GM21529 (cell line): ENCODE results near the gene SORCS2.

Source experiments
- ATAC-seq: cut with Tn5 transposase; IDR thresholded peaks from one replicate; pipeline ENCODE4 v1.9.1; 2021; ENCODE audit not compliant: unreplicated experiment

SORCS2 gene

DNA sequence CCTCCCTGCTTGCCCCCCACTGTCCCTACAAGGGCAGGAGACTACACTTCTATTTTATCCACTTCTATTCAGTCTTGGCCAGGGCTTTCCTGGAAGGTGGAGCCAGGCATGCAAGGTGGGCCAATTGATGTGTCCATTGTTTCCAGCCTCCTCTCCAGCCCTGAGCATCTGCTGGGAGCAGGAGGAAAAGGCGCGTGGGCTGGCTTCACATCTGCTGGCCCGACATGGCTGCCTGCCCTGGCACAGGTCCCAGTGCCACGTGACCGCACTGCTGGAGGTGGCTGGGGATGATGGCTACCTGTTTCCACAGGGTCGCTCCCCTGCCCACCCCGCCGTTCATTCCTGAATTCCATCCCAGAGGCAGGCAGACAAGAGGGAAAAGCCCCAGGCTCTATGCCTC, 499.6 kb downstream of the SORCS2 start:
- no peak for ATAC-seq

DNA sequence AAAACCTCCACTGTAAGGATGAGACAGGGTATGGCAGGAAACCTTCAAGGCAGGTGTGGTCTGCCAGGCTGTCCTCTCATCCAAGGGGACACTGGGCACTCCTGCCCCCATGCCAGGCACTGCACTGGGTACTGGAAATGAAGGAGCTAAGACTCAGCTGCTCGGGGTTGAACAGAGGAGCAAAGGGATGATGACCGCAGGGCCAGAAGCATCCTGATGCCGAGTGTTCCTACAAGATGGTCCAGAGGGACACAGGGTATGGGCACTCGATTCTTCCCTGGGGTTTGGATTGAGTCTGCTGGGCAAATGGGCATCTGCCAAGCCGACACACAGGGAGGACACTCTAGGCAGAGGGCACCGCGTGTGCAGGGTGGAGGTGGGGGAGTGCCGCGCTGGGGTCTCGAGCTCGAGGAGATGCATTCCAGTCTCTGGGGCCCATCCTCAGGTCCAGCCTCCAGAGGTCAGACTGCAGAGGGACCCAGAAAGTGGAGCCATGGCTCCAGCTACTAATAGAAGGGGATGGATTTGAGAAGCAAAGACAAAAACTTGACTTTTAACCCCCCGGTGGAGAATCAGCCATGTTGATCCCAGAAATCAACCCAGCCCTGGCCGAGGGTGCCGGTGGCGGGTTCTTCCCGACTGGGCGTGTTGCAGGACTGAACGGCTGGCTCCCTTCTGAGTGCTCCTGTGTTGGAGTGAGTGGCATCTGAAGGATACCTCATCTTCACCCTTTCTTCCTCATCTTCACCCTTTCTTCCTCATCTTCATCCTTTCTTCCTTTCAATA, 500.3 kb downstream of the SORCS2 start:
- ATAC-seq, result no peak

DNA sequence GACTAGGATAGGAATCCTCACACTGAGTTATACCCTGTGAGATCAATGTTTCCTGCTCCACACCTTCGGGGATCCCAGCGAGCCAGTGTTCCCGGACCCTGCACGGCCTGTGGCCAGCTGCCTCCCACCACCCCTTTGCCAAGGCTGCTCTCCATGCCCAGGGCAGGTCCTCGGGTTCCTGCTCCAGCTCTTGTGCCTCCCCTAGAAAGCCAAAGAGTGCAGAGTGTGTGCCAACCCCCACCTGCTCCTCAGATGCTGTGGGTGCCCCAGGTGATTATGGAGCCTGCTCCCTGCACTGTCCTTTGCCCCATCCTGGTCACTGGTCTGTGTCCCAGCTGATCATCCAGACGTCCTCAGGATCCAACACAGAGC, 500.9 kb downstream of the SORCS2 start:
- no peak for ATAC-seq

DNA sequence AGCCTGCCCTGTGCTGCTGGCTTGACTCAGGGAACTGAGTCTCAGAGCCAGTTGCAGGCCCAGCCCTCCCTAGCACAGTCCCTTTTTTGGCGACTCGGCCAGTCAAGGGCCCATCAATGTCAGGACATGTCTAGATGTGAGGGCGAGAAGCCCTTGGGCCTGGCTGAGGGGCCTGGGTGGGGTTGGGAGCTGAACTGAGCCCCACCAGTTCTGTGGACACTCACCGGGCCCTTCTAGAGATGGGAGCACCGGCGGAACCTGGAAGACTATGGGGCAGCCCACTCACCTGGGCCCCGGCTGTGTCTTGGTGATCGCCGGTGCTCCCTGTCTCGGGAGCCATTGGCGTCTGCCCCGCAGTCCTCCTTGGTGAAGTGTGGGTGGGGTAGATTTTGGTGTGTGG, 501.4 kb downstream of the SORCS2 start:
- no peak for ATAC-seq

DNA sequence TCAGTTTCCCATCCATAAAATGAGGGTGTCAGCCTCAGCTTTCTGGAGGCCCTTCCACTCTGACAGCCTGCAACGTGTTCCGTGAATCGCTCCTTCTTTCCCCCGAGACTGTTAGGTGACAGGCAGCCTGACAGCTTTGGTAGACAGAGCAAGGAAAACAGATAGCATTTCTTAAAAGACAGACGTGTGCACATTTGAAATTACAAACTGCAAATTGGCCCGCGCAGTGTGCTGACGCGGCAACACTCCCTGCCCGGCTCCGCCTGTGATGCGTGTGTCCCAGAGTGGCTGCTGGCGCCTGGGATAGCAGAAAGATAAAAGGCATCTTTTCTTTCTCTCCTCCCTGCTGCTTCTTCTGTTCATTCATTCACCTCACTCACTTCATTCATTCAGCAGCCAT, 502.0 kb downstream of the SORCS2 start:
- no peak for ATAC-seq

DNA sequence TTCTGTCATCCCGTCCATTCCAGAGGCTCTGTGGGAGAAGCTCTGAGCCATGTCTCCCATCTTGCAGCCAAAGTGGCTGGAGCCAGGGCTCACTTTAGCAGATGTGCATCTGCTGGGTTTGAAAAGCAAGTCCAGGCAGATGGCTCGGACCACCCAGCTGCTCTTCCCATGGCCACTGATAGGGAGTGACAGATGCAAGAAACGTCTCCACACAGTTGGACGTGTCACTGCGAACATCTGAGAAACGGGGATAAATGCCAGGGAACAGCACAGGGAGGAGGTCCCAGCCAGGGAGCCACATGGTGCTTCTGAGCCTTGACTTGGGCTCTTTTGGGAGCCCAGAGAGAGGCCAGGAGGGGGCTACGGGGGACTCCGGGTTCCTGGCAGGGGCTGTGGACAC, 505.0 kb downstream of the SORCS2 start:
- ATAC-seq, result no peak

DNA sequence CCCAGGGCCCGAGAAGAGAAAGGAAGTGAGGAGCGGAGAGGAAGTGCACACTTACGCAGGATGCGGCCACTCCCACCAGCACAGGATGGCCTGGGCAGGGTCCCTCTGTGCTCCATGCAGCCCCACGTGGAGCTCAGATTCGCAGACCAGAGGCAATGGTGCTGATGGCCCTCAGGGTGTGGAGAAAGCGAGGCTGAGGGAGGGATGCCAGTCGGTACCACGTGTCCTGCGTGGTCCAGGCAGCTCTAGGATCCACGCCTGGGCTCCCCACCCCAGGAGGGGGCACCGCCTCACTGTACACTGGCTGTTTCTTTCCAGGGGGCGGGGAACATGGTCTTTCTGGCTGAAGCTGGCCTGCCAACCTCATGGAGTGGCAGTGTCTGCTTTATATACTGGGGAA, 505.5 kb downstream of the SORCS2 start:
- no peak for ATAC-seq

DNA sequence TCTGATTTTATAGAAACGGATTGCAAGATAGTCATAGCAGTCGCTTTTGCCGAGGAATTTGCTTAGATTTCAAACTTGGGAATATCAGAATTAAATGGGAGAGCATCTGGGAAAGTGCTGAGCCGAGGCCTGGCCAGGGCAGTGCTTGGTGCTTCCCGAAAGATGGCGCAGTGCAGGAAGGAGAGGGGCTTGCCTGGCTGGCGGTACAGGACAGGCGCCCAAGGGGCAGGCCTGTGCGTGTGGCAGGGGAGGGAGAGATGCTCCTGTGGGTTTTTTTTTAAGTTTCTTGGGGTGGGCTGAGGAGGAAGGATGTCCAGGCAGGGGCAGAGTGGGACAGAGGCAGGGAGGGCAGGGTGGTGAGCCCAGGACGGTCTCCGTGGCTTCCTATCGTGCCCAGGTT, 506.2 kb downstream of the SORCS2 start:
- ATAC-seq, result no peak

DNA sequence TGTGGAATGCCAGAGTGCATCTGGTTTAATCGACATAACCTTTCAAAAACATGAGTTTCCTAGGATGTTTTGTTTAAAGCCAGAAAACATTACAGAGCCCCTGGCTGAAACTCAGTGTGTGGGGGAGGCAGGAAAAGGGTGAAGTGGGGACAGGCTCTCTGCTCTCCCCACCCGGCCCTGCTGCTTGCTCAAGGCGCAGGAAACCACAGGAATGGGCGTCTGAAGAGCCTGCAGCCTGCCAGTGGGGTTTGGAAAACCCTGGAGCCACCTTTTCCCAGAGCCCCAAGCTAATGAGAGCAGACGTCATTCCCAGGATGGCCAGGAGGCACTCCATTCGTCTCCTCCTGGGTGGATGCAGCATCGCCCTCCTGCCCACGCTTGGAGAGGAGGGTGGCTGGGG, 506.7 kb downstream of the SORCS2 start:
- no peak for ATAC-seq

DNA sequence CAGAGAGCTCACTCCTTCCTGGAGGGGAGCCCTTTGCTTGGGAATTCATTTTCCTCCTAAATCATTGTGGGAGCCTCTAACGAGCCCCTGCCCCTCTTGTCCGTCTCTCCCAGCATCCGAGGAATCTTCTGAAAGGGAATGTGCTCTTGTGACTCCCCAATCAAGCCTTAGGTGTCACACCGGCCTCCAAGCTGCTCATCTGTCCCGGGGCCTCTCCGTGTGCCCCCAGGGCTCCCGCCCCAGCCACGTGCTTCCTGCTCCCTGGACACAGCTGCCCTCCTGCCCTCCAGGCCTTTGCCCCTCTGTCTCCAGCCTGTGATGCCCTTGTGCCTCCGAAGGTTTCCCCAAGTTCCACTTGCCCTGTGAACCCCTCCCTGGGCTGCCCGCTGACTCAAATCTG, 507.5 kb downstream of the SORCS2 start:
- no peak for ATAC-seq

DNA sequence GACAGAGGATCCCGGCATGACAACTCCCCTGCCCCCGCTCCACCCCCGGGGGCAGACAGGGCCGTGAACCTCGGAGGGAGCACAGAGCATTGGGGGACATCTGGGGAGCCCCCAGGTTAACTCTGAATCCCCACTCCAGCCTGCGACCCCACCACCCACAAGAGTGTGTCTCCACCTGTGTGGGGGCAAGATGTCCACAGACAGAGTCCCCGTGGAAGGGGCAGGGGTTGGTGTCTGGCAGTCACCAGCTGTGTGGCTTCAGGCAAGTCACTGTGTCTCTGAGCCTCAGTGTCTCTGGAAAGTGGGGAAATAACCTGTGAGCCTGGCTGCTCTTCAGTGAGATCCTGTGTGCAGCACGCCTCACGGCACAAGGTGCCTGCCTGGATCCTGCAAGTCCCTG, 508.3 kb downstream of the SORCS2 start:
- no peak for ATAC-seq

DNA sequence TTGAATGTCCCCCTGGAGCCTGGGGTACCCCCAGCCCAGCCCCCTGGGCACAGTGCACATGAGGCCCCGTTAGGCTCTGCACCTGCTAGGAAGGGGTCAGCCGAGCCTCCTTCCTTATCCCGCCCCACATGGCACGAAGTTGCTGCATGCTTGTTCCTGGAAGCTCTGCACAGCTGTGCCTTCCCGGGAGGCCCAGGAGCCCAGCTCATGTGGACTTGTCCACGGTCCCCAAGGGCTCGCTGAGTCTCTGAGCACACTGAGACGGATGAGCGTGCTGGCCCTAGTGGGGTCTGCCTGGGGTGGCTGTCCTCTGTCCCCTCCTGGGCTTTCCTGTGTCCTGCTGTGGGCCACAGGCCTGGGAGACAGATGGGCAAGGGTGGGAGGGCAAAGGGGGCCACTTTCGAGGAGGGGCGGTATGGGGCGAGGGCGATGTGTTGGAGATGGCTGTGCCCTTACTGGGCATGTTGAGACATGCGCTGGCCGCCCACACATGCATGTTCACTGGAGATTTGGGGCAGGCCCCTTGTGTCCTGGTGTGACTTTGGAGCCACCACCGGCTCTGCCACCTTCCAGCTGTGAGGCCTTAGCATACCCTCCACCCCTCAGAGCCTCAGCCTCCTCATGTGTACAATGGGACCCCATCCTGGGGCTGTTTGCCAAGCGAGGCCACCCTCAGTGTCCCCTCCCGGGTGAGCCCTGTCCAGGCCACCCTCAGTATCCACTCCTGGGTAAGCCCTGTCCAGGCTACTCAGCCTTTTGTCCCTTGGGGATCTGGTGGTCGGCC, 509.7 kb downstream of the SORCS2 start:
- ATAC-seq, result no peak

DNA sequence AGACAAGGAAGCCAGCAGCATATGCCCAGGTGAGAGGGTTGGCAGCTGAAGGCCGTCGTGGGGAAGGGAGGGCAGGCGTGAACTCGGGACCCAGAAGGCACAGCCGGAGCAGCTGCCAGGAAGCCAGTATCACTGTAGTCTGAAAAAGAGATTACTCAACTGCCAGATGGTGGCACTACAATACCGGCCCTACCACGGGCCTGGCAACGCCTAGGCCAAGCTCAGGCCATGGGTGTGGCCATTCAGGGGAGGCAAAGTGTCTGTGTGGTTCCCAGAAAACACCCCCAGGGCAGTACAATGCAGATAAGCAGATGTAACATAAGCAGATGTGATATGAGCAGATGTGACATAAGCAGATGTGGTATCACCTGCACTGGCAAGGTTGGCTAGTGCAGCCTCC, 511.4 kb downstream of the SORCS2 start:
- ATAC-seq, result no peak

DNA sequence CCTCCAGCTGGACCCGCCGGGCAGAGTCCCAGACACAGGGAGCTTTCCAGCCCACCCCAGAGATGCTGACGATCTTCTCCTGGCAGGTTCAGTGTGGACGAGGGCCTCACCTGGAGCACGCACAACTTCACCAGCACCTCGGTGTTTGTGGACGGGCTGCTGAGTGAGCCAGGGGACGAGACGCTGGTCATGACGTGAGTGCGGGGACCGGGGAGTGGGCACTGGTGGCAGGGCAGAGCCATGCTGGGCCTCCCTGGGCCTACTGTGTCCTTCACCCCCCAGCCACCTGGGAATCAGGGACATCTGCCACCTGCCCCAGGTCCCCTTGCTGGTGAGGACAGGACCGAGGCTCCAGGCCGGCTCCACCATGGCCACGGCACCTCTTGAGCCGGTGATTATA, 511.8 kb downstream of the SORCS2 start:
- no peak for ATAC-seq

DNA sequence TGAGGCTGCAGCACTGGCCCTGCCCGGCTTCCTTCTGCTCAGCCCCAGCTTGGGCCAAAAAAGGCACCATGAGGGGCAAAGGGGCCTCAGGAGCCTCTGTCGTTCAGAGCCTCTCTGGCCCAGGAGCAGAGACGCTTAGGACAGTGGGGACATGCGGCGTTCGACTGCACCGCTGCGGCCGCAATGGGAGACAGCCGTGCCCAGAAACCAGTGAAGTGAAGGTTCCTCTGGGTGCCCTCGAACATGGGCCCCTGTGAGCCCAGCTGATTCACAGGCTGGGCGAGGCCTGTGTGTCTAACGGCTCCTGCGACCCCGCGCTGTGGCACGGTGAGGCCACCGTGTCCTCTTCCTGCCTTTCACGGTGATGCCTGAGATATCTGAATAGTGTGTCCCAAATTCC, 512.3 kb downstream of the SORCS2 start:
- no peak for ATAC-seq

DNA sequence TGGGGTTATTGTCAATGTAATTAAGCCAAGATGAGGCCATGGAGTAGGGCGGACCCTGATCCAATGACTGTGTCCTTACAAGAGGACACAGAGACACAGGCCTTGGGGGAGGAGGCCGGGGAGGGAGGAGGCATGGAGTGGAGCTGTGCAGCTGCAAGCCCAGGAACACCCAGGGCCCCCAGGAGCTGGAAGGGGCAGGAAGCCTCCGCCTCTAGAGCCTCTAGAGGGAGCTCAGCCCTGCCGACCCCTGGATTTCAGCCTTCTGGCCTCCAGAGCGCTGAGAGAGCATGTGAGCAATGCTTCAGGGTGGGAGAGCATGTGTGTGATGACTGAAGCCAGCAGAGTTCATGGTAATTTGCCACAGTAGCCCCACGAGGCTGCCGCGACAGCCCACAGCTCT, 512.7 kb downstream of the SORCS2 start:
- no peak for ATAC-seq

DNA sequence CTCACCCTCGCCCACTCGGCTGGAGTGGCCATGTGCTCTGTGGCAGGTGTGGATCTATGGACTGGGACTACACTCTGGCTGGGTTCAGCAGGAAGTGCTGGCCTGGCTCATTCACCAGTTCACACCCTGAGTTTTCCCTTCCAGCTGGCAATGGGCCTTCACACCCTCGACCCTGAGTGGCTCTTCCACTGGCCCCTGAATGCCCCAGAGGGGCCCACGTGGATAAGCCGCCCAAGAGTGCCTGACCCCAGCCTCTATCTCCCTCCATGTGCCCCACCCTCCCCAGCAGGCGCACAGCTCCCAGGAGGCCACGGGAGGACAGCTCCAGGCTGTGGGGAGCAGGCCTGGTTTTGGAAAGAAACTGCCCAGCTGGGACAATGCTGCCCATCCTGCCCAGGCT, 513.3 kb downstream of the SORCS2 start:
- ATAC-seq, result no peak

DNA sequence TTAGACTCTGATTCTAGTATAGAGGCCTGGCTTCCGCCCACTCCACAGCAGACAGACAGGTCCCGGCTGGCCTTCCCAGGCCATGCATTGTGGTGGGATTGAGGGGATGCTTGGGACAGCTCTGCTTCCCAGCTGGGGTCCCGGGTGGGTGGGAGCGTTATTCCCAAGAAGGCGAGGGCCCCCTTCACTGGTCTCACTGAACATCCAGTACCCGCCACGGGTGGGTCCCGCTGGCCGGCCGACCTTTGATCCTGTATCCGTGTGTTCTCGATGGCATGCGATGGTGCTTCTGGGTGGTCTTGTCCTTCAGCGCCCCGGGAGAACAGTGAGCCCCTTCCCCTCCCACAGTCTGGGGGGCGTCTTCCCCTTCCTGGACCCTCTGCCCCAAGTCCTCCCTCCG, 515.9 kb downstream of the SORCS2 start:
- no peak for ATAC-seq

DNA sequence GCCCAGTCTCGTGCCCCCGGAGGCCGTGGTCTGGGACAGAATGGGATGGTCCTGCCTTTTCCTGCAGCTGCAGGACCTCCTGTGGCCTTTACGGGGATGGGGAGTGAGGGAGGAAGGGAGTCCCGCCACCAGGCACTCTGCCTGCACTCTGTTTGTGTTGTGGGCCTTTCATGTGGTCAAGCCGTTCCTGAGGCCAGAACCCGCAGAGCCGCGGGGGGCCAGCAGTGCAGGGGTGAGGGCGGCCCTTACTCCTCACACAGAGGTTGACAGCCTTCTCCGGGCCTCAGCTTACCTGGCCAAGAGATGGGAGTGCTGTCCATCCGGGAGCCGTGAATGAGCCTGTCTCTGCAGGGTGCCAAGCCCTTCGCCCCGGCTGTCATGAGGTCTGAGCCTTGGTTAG, 516.6 kb downstream of the SORCS2 start:
- no peak for ATAC-seq

DNA sequence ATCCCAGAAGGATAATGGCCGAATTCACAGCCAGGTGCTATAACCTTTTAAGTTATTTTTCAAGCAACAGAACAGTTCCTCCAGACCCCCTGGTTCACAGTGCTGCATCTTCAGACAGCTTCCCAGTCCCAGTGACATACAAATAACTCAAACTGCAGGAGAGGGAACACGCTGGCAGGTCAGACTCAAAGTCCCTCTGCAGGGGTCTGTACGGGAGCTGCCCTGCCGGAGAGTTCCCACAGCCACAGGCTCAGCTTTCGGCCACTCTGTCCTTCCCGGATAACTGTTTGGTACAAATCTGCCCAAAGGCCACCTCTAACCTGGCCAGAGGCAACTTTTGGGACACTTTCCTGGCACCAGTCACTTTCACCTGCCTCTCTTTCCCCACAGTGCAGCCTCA, 517.1 kb downstream of the SORCS2 start:
- ATAC-seq, result no peak

DNA sequence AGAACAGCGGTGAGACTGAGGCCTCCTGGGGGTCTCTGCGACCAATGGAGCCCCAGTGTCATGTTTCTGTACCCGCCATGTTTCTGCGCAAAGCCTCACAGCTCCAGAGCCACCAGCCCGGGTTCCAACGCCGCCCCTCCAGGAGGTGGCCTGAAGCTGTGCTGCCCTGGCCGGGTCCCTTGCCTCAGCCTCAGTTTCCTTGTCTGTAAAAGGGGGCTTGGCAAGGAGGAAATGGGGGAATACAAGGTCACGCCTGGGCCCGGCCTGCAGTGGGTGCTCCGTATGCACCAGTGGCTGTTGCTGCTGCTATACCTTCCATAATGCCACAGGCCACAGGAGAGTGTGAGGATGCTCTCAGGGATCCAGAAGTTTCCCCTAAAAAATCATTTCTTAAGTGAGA, 517.8 kb downstream of the SORCS2 start:
- no peak for ATAC-seq

DNA sequence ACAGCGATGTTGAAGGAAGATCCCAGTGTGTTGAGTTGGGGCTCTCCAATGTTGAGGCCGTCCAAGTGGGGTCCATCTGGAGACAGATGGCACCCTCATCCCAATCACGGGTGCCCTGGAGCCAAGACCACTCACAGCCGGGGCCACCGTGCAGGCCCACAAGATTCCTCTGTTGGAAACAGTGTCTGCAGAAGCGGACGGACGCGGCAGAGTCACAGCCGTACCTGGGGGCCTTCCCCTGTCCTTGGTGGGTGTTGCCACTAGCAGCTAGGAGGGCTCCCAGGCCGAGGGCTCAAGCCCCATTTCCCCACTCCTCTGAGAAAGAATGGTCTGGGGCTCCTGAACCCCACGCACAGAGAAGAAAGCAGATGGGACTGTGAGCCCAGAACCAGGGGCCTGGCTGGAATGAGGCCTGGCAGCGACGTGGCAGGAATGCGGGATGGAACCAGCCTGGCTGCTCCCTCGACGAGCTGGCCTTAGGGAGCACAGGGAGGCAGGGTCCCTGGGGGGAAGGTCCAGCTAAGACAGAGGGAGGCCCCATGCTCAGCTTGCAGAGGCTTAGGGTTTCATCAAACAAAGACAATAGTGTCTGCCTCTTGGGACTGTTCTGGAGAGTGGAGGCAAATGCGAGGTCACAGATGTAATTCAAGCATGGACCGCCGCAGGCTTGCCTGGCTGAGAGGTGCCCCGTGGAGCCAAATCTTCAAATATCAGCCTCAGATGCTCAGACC, 518.4 kb downstream of the SORCS2 start:
- ATAC-seq, result no peak
